Measurements from ENCODE around the gene MTUS2.

Gene MTUS2

GRCh38 chr13:29254626-29255370 lies 434.7 kb downstream of the MTUS2 start:
- no peaks in the 10 kb centered on the region for H3K79me2 ChIP-seq (ENCODE audit: insufficient read depth, low read length)
- no peaks in the 10 kb centered on the region for H3F3A ChIP-seq (ENCODE audit: insufficient read depth)
- H3K9me3 ChIP-seq (ENCODE audit: insufficient read depth, low read length), result no peaks in the 10 kb centered on the region
- no peaks in the 10 kb centered on the region for H3K27me3 ChIP-seq (ENCODE audit: low read length)
- no peaks in the 10 kb centered on the region for H3K36me3 ChIP-seq (ENCODE audit: low read length)
- H3K9ac ChIP-seq (ENCODE audit: low read length), result no peak overlapping the region
- TF ChIP-seq CTCF (IDR thresholded peaks at IDR 0.05; ENCODE audit: insufficient read depth, low read length, poor library complexity, severe bottlenecking) (no peak), EZH2phosphoT487 (conservative IDR thresholded peaks at IDR 0.05; ENCODE audit: low read length) (no peak)
- no peaks in the 10 kb centered on the region for H3K9me2 ChIP-seq (replicated peaks; ENCODE audit: insufficient read depth, low read length)
- H4K20me1 ChIP-seq (ENCODE audit: low read depth, low read length), result no peaks in the 10 kb centered on the region
- H2AFZ ChIP-seq (ENCODE audit: low read depth, low read length, severe bottlenecking), result no peak overlapping the region
- H3K4me2 ChIP-seq (ENCODE audit: low read depth, low read length, poor library complexity, severe bottlenecking), result no peak overlapping the region
- no peak overlapping the region for H3K27ac ChIP-seq (ENCODE audit: low read depth, low read length)
- H3K4me3 ChIP-seq (ENCODE audit: insufficient read depth, low read length, poor library complexity, severe bottlenecking), result no peak overlapping the region

GRCh38 chr13:29255567-29255966 lies 435.4 kb downstream of the MTUS2 start:
- TF ChIP-seq EZH2phosphoT487 (conservative IDR thresholded peaks at IDR 0.05; ENCODE audit: low read length) (no peak), CTCF (IDR thresholded peaks at IDR 0.05; ENCODE audit: insufficient read depth, low read length, poor library complexity, severe bottlenecking) (no peak)
- Histone ChIP-seq H3K79me2 (ENCODE audit: insufficient read depth, low read length) (no peaks in the 10 kb centered on the region), H3K36me3 (ENCODE audit: low read length) (no peaks in the 10 kb centered on the region), H3K9ac (ENCODE audit: low read length) (no peak overlapping the region), H3K27ac (ENCODE audit: low read depth, low read length) (no peak overlapping the region), H4K20me1 (ENCODE audit: low read depth, low read length) (no peaks in the 10 kb centered on the region), H2AFZ (ENCODE audit: low read depth, low read length, severe bottlenecking) (no peak overlapping the region), H3F3A (ENCODE audit: insufficient read depth) (no peaks in the 10 kb centered on the region), H3K4me2 (ENCODE audit: low read depth, low read length, poor library complexity, severe bottlenecking) (no peak overlapping the region), H3K9me2 (replicated peaks; ENCODE audit: insufficient read depth, low read length) (no peaks in the 10 kb centered on the region), H3K27me3 (ENCODE audit: low read length) (no peaks in the 10 kb centered on the region), H3K4me3 (ENCODE audit: insufficient read depth, low read length, poor library complexity, severe bottlenecking) (no peak overlapping the region), H3K9me3 (ENCODE audit: insufficient read depth, low read length) (no peaks in the 10 kb centered on the region)

GRCh38 chr13:29260684-29261083 lies 440.5 kb downstream of the MTUS2 start:
- no peak overlapping the region for H3K27ac ChIP-seq (ENCODE audit: low read depth, low read length)
- no peaks in the 10 kb centered on the region for H3K36me3 ChIP-seq (ENCODE audit: low read length)
- no peaks in the 10 kb centered on the region for H4K20me1 ChIP-seq (ENCODE audit: low read depth, low read length)
- H3K9me3 ChIP-seq (ENCODE audit: insufficient read depth, low read length), result no peaks in the 10 kb centered on the region
- no peak overlapping the region for H3K9ac ChIP-seq (ENCODE audit: low read length)
- H3K9me2 ChIP-seq (replicated peaks; ENCODE audit: insufficient read depth, low read length), result no peaks in the 10 kb centered on the region
- no peaks in the 10 kb centered on the region for H3K79me2 ChIP-seq (ENCODE audit: insufficient read depth, low read length)
- H2AFZ ChIP-seq (ENCODE audit: low read depth, low read length, severe bottlenecking), result no peak overlapping the region
- no peak overlapping the region for H3K4me3 ChIP-seq (ENCODE audit: insufficient read depth, low read length, poor library complexity, severe bottlenecking)
- no peaks in the 10 kb centered on the region for H3F3A ChIP-seq (ENCODE audit: insufficient read depth)
- no peaks in the 10 kb centered on the region for H3K27me3 ChIP-seq (ENCODE audit: low read length)
- H3K4me2 ChIP-seq (ENCODE audit: low read depth, low read length, poor library complexity, severe bottlenecking), result no peak overlapping the region
- TF ChIP-seq CTCF (IDR thresholded peaks at IDR 0.05; ENCODE audit: insufficient read depth, low read length, poor library complexity, severe bottlenecking) (no peak), EZH2phosphoT487 (conservative IDR thresholded peaks at IDR 0.05; ENCODE audit: low read length) (no peak)

Data from SU-DHL-6 (cell line).